Measurements from ENCODE around the gene PKD2L1. TPM values are rescaled to one million over a fixed set of nuclear protein-coding genes. Genes with fewer than 3 reads are reported as not detected.

PKD2L1 gene
- total RNA-seq, 1 donor from 2014 or later, result not detected

DNA sequence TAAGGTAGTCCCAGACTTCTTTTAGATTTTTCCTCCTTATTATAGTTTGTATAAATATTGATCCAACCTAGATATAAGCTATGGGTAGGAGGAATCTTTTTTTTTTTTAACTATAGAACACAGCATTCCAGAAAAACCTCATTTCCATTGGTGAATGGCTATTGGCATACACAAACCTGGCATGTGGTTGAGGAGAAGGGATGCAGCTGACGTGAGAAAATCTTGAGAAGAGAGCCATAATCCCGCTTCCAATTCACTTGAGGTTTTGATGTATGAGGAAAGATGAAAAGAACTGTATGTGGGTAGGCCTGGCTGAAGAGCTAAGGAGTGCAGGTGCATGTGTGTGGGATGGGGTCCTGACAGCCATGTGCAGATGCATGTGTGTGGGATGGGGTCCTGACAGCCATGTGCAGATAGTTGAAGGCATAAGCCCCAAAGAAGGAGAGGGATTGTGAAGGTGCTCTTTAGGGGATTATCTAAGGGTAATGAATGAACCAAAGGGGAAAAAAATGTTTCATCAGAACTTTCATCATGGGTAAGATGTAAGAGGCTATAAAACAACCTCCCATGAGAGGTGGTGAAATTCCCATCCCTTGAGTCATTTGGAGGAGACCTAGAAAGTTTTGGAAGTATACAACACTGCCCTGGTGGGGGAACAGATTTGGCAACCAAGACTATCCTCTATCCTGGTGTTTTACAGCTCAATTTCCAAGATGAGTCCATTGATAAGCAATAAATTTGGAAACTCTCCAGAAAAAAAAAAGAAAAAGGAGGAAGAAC, 3.8 kb upstream of the PKD2L1 start:
- no peaks in the 10 kb centered on the region for H3K4me1 Mint-ChIP-seq (ENCODE audit: low read depth)
- H3K4me3 Mint-ChIP-seq (ENCODE audit: unreplicated experiment), result no peak overlapping the region
- no peaks in the 10 kb centered on the region for H3K9me3 Mint-ChIP-seq (ENCODE audit: low read depth)
- H3K27ac Mint-ChIP-seq (ENCODE audit: unreplicated experiment), result no peak overlapping the region
- DNase-seq (ENCODE audit: low spot score), result no peak
- TF ChIP-seq, protein P1, sequence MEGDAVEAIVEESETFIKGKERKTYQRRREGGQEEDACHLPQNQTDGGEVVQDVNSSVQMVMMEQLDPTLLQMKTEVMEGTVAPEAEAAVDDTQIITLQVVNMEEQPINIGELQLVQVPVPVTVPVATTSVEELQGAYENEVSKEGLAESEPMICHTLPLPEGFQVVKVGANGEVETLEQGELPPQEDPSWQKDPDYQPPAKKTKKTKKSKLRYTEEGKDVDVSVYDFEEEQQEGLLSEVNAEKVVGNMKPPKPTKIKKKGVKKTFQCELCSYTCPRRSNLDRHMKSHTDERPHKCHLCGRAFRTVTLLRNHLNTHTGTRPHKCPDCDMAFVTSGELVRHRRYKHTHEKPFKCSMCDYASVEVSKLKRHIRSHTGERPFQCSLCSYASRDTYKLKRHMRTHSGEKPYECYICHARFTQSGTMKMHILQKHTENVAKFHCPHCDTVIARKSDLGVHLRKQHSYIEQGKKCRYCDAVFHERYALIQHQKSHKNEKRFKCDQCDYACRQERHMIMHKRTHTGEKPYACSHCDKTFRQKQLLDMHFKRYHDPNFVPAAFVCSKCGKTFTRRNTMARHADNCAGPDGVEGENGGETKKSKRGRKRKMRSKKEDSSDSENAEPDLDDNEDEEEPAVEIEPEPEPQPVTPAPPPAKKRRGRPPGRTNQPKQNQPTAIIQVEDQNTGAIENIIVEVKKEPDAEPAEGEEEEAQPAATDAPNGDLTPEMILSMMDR (IDR thresholded peaks at IDR 0.05), result no peak
- H3K36me3 Mint-ChIP-seq (ENCODE audit: low read depth), result no peaks in the 10 kb centered on the region
- H3K27me3 Mint-ChIP-seq (ENCODE audit: low read depth), result peaks cover 53% of the 10 kb centered on the region

DNA sequence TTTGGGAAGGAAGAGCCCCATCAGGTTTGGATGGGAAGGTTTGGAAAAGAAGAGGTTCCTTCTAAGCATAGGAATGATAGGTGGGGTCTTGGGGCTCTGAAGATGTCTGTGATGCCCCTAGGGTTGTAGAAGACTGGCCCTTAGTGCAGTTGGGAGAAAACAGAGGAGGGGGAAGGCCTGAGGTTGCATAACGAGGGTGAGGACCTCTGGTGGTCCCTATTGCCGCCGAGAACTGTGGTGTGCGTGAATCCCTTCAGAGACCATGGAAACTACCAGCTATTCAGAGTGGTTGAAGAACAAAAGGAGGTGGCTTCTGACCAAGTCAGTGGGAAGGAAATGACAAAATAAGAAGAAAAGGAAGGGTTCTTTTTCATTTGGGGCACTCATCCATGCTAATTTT, 3.1 kb upstream of the PKD2L1 start:
- Mint-ChIP-seq H3K27ac (ENCODE audit: unreplicated experiment) (no peak overlapping the region), H3K4me3 (ENCODE audit: unreplicated experiment) (no peak overlapping the region), H3K4me1 (ENCODE audit: low read depth) (no peaks in the 10 kb centered on the region), H3K27me3 (ENCODE audit: low read depth) (peaks cover 57% of the 10 kb centered on the region), H3K9me3 (ENCODE audit: low read depth) (no peaks in the 10 kb centered on the region), H3K36me3 (ENCODE audit: low read depth) (no peaks in the 10 kb centered on the region)
- DNase-seq (ENCODE audit: low spot score), result no peak
- TF ChIP-seq, protein P1 (IDR thresholded peaks at IDR 0.05), result no peak

DNA sequence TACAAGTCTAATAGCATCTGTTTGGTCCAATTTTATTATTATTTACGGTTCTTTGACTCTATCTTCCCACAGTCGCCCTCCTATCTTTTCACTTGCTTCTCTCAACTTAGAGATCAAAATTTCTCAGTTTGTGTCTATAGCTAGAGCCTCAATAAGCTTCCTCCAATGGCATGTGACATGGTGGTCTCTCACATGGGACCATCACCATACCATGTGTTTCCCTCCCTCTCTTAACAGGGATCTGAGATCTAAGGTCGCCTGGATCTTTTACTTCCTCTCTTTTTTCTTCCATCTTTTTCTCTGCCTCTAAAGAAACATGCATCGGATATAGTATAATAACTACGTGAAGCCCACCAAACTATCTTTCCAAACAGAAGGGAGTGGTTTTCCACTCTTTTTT, 1.8 kb downstream of the PKD2L1 start:
- H3K27ac Mint-ChIP-seq (ENCODE audit: unreplicated experiment), result no peak overlapping the region
- H3K4me3 Mint-ChIP-seq (ENCODE audit: unreplicated experiment), result no peak overlapping the region
- H3K4me1 Mint-ChIP-seq (ENCODE audit: low read depth), result no peaks in the 10 kb centered on the region
- H3K9me3 Mint-ChIP-seq (ENCODE audit: low read depth), result no peaks in the 10 kb centered on the region
- no peak for DNase-seq (ENCODE audit: low spot score)
- peaks cover 80% of the 10 kb centered on the region for H3K27me3 Mint-ChIP-seq (ENCODE audit: low read depth)
- H3K36me3 Mint-ChIP-seq (ENCODE audit: low read depth), result no peaks in the 10 kb centered on the region
- TF ChIP-seq, protein P1 (IDR thresholded peaks at IDR 0.05), result no peak

DNA sequence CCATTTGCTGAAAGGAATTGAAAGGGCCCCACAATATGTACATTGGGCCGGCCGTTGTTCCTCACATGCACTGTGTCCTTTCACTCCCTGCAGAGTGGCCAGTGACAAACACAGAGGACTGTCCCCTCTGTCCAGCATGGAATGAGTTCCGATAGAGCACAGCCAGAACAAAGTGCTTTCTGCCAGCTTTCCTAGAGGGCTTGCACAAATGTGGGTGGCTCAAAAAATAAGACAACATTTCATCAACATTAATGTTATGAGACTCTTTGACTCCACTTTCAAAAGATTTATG, 2.4 kb downstream of the PKD2L1 start:
- Mint-ChIP-seq H3K27me3 (ENCODE audit: low read depth) (peaks cover 77% of the 10 kb centered on the region), H3K36me3 (ENCODE audit: low read depth) (no peaks in the 10 kb centered on the region), H3K4me3 (ENCODE audit: unreplicated experiment) (no peak overlapping the region), H3K27ac (ENCODE audit: unreplicated experiment) (no peak overlapping the region), H3K9me3 (ENCODE audit: low read depth) (no peaks in the 10 kb centered on the region), H3K4me1 (ENCODE audit: low read depth) (no peaks in the 10 kb centered on the region)
- DNase-seq (ENCODE audit: low spot score), result no peak
- TF ChIP-seq, protein P1 (IDR thresholded peaks at IDR 0.05), result no peak

DNA sequence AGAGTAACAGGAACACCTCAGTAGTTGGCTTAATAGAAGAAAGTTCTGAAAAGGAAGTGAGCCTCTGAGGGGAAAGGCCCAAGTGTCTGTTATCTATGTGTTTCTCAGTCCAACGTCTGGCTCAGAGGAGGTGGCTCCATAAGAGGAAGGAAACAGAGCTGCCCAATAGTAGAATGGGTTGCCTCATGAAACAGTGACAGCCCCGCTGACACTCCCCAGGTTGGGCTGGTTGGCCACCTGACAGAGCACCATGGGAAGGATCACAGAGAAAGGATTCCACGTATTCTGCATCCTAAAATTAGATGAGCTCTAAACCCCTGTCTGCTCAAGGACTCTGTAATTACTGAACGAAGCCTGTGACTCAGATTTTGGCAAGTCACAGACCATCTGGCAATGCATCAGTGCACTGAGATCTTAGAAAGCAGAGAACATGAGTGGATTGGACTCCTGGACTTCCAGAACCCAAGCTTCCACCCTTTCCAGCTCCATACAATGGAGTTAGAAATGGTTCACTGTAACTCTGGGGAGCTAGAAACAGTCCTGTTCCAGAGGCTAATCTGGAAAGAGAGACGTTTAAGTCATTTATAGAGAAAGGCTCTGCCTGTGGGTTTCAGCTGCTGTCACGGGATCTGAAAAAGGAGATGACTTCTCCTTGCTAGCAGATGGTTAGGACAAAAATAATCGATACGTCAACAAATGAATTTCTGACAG, 2.9 kb downstream of the PKD2L1 start:
- no peak overlapping the region for H3K4me3 Mint-ChIP-seq (ENCODE audit: unreplicated experiment)
- no peaks in the 10 kb centered on the region for H3K9me3 Mint-ChIP-seq (ENCODE audit: low read depth)
- no peak overlapping the region for H3K27ac Mint-ChIP-seq (ENCODE audit: unreplicated experiment)
- TF ChIP-seq, protein P1 (IDR thresholded peaks at IDR 0.05), result no peak
- no peaks in the 10 kb centered on the region for H3K4me1 Mint-ChIP-seq (ENCODE audit: low read depth)
- H3K36me3 Mint-ChIP-seq (ENCODE audit: low read depth), result no peaks in the 10 kb centered on the region
- peaks cover 77% of the 10 kb centered on the region for H3K27me3 Mint-ChIP-seq (ENCODE audit: low read depth)
- no peak for DNase-seq (ENCODE audit: low spot score)

All from chondrocyte (in vitro differentiated cells).